SKM-1 (cell line): ENCODE data around the gene TAF3.

ENCODE experiments used
- DNase-seq: peaks from one replicate; lab custom pipeline; 2025; ENCODE audit not compliant: unreplicated experiment; lab: John Stamatoyannopoulos, UW

Gene TAF3

DNA sequence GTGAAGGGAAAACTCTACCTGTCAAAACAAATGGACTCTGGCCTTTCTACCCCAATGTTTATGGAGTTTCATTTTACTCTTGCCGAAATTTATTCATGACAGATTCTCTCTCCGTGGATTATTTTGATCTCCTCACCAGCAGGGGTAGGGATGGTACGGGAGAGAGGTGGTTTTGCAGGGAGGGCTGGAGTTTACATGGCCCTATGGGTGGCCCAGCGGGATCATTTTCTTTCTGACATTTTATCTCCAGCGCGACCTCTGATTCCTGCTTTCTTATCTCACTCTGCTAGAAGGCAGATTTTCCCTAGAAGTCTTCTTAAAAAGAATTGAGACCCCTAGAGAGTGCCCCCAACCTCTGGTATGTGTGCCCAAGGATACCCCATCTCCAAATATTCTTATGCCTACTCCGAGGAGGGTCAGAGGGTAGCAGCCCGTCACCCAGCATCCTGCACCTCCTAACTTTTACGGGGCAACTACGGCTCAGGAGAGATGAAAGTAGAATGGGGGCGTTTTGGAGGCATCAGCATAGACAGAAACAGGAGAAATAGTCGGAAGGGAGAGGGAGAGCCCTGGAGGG, 226.1 kb downstream of the TAF3 start:
- DNase-seq: no peak

GRCh38 chr10:8044908-8045725, 226.8 kb downstream of the TAF3 start:
- no peak for DNase-seq

GRCh38 chr10:8045726-8046494, 227.6 kb downstream of the TAF3 start:
- DNase-seq: no peak

- no peak for DNase-seq
These were observed 229.4 kb downstream of the TAF3 start for GRCh38 chr10:8047452-8048280.

DNA sequence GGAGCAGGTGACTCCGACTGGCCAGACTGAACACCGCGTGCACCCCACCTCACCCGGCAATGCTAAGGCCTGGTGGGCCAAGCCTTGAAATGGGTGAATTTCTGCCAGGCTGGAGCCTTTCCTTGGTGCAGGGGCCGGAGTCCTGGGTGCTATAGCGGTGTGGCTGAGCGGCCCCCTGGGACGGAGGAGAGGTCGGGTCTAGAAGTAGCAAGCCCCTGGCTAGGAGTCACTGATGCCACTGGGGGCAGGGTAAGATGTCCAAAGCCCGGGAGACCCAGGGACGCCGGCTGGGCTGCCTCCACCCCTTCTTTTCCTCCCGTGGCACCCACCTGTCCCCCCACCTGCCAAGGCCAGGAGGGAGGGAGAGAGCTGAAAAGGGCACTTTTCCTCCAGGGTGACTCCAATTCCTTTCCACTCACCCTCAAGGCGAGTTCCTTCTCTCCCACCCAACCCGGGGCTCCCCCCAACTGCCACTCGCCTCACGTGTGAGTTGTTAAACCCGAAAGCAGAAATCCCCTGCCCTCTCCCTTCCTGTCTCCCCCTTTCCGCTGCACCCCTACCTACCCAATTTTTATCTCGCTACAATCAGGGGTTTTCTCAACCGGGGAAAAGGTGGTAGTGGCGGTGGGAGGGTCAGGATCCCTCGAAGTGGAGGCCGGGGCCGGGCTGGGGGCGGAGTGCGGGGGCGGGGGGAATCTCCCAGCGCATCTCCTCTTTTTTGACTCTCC, 230.1 kb downstream of the TAF3 start:
- DNase-seq: no peak

DNA sequence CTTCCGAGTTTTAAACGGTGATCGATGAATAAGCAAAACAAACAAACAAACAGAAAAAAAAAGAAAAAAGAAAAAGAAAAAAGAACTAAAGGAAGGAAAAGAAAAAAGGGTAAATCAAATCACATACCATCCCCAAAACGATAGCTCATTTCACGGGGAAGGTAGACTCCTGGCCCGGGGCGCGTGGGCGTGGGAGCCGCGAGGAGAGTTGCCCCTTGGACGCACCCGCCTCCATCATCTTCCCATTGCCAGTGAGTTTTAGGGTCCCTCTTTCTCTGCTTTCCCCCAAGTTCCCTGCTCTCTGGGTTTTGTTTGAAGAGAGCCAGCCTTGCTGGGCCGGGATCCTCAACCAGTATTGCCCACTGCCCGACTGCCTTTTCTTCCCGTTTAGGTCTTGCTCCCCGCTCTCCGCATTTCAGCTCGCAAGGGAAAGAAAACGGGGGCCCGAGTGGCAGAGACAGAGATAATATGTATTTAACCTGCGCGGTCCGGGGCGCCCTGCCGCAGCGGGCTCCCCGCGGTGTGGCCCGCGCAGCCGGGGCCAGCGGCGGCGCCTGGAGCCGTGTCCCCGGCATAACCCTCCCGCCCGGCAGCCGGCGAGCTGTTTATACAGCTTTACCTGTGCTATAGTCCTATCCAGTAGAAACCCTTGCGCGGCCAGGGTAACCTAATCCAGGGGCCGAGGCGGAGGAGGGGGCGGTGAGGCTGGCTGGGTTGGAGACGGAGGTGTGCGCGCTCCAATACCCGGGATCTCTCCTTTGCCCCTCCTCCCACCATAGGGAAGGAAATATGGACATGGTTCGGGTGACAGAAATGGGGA, 230.9 kb downstream of the TAF3 start:
- DNase-seq: no peak

DNA sequence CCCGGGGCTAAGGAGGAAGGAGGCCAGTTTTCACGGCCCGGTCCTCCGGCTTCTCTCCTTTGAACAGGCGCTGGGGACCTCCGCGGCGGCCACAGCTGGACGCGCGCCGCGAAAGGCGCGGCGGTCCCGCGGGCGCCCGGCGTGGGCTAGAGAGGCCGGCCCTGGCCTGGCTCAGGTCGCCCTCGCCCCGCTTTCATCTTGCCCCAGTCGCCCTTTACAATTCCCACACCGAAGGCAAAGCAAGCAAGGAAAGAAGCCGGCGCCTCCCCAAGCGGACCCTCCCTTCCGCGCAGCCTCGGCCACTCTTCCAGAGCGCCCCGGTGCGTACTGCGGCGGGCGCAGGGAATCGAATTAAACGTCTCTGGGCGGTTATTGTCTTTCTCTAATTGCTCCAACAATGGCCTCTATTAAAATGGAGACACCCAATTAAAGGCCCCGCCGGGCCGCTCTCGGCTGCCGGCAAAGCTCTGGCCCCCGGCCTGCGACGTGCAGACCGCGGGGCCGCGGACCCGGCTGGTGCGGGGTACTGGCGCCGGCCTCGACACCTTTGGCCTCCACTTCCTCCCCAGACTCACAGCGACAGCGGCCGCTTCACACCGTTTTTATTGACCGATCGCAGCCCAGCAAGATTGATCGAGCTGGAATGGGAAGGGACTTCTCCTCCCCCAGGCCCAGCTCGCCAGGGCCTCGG, 231.7 kb downstream of the TAF3 start:
- no peak for DNase-seq

DNA sequence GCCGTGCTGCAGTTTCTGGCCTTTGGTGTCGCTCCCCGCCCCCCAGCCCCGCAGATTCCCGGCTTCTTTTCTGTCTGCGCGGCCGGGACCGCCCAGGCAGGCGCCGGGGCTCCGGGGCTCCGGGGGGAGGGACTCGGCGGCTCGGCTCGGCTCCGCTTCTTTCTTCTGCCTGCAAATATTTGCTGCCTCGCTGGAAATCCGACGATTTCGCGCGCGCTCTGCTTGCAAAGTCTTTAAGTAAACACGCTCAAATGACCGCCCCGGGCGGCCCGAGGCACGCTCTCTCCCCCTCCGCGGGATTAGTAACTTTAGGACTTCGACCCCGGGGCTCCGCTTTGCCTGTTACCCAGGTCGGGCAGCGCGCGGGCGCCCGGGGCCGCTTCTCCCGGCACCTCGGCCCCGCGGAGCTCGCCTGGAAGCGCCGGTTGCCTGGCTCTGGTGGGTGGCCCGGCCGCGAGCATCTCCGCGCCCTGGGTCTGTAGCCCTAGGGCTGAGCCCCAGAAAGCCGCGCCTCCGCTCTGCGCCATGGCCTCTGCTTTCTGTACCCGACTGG, 232.3 kb downstream of the TAF3 start:
- no peak for DNase-seq

DNA sequence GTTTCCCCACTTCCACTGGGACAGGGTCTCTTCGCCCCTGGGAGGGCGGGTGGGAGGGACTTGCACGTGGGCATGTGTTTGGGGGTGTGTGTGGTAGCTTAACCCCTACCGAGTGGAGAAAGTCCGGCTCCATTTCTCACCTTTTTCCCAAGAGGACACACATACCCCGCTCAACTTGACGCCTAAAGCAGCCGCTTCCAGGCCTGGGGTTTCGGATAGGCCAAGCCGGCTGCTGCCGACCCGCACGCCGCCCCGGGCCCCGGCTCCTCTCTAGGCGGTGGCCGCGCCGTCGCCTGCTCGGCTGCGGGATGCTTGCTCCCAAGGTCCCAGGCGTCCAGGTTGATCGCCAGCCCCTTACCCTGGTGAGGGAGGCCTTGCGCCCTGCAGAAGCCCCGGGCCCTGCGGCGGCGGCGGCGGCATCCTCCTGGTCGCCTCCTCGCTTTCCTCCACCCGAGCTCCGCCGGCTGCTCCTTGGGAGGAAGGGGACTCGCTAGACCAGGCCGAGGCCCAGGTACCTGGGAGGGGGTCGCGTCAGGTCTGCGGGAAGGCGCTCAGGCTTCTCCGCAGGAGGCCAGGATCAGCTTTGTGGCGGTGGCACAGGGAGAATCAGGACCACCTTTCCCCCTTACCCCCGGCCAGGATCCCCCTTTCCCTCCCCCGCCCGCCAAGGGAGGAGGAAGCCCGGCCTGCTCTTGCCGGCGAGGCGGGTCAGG, 233.0 kb downstream of the TAF3 start:
- DNase-seq: no peak

- DNase-seq: no peak
These were observed 233.5 kb downstream of the TAF3 start for GRCh38 chr10:8051851-8052257.

GRCh38 chr10:8052341-8052955, 234.1 kb downstream of the TAF3 start:
- DNase-seq: no peak

DNA sequence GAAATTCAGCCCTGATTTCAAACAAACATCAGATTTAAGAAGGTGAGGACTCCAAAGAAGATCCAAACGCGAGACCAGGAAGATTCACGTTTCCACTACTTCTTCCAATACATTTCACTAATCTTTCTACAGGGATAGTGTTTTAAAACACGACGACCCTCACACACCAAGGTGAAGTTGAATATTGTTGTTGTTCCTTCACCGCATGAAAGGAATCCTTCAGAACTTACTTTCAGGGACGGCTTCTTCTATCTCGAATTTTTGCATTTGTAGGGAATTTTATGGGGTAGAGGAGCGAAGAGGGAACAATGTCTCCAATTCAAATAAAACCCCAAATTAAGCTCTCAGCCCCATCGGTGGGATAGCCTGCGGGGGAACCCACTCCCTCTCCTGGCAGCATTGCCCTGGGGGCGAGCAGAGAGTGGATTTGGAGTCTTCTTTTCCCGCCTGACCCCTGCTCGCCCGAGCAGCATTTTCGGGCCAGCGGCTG, 234.7 kb downstream of the TAF3 start:
- no peak for DNase-seq

DNA sequence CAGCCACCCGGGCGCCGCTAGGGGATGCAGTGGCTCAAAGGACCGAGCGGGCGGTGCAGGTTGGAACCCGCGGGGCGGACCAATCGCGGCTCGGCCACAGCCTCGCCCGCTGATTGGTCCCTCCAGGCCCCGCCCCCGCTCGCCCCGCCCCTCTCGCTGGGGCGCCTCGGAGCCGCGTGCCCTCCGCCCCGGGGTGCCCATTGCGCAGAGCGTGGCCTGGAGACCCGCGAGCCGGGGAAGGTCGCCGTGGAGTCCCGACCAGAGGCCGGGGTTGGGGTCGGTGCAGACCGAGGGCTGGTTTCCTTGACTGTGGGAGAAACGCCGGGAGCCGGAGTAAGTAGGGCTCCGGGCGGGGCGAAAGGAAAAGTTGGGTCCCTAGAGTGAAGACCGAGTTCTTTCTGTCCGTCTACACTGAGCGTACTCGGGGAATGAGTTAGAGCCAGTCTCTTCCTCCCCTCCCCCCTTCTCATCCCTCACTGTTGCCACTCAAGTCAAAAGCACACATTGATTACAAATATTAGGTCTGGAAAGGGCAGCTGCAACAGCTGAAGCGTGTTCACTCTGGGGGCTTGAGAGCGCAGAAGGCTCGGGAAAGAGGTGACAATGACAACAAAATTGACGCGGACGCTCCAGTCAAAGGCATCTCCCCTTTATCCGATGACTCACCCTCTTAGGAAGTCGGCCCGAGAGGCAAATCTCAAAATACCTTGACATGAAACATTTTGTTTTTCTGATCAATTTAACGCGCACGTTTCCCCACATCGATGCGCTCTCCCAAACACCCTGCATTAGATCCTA, 235.3 kb downstream of the TAF3 start:
- peak; percentile 1 for DNase-seq

GRCh38 chr10:8054244-8054493, 235.9 kb downstream of the TAF3 start:
- DNase-seq: no peak

GRCh38 chr10:8054494-8055407, 236.4 kb downstream of the TAF3 start, which contains the start of gene GATA3:
Gene GATA3, plus strand, starts transcription at chr10:8054688. Its CDS starts 968 bp downstream, at chr10:8055656.
- DNase-seq: no peak
